ENCODE measurements around the gene ANP32E. TPM values are rescaled to one million over a fixed set of nuclear protein-coding genes. Genes with fewer than 3 reads are reported as not detected.
A peak's percentile ranks its signal among the peaks of the same experiment; 100 is the strongest.

Gene ANP32E
- 10 to 100 TPM; 16.5 to 21.6 (median 18.6) TPM for total RNA-seq

DNA sequence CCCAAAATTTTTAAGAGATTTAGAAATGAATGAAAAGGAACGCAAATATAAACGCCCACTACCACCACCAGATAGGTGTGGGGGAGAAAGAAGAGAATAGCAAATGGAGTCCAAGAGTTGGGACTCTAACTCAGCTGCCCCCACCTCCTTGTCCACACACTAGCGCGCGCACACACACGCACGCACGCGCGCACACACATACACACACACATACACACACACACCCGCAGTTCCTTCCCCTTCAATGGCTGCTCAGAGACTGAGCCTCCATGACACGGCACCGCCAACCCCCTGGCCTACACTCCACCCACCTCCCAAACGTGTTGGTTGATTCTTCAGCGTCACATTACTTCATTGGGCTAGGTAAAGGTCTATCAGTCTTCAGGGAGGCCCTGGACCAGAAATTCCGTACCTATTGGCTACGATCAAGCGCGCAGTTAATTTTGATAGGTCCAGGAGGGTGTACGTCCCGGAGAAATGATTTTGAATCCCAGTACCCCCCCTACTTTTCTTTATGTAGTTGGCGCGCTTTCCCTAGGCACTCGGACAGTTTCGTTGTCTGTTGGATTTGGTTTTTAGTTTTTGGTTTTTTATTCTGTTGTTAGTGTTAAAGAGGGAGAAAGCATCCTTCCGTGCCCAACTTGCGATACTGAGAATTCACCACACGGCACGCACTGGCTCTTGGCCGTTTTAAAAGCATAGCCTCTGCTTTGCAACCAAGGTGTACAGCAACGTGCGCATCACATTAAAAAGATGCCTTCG, at the start of gene ANP32E:
TSS of gene ANP32E (minus strand) at position 261 of the 762 bp plus-strand sequence. CDS start 326 bp downstream, outside the sequence.
- TF ChIP-seq, protein P1, sequence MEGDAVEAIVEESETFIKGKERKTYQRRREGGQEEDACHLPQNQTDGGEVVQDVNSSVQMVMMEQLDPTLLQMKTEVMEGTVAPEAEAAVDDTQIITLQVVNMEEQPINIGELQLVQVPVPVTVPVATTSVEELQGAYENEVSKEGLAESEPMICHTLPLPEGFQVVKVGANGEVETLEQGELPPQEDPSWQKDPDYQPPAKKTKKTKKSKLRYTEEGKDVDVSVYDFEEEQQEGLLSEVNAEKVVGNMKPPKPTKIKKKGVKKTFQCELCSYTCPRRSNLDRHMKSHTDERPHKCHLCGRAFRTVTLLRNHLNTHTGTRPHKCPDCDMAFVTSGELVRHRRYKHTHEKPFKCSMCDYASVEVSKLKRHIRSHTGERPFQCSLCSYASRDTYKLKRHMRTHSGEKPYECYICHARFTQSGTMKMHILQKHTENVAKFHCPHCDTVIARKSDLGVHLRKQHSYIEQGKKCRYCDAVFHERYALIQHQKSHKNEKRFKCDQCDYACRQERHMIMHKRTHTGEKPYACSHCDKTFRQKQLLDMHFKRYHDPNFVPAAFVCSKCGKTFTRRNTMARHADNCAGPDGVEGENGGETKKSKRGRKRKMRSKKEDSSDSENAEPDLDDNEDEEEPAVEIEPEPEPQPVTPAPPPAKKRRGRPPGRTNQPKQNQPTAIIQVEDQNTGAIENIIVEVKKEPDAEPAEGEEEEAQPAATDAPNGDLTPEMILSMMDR (IDR thresholded peaks at IDR 0.05): peak; percentile 11 to 62 (median 52)
- TF ChIP-seq POLR2A (IDR thresholded peaks at IDR 0.05): peak; percentile 92
- peak; percentile 96 to 98 (median 97) for TF ChIP-seq POLR2AphosphoS5 (IDR thresholded peaks at IDR 0.05)
- peak within 1 kb of the TSS; percentile 64 to 97 (median 89) for H3K4me3 ChIP-seq
- DNase-seq (ENCODE audit: low spot score in 2 of 2): peak; percentile 90 to 98
- H3K27me3 ChIP-seq: no peaks in the 10 kb centered on the region
- intact Hi-C loops (cut with DNase I; ENCODE audit: low total_unique reads): no loop called here
- H3K27ac ChIP-seq: peak within 1 kb of the TSS; percentile 98 to 99
- no peaks in the 10 kb centered on the region for H3K9me3 ChIP-seq
- H3K36me3 ChIP-seq: no peaks in the 10 kb centered on the region
- no peaks in the 10 kb centered on the region for H3K4me1 ChIP-seq

DNA sequence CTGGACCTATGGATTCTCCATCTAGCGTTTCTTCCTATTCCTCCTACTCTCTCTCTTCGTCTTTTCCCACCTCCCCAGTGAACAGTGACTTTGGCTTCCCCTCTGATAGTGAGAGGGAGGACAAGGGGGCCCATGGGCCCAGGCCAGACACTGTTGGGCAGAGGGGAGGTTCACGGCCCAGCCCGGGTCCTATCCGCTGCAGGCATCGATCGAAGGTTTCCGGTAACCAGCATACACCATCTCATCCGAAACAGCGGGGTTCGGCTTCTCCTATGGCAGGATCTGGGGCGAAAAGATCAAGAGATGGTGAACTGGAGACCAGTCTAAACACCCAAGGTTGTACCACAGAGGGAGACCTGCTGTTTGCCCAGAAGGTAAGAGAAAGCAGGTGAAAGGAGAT, 47.3 kb upstream of the ANP32E start:
- intact Hi-C loops (cut with DNase I; ENCODE audit: low total_unique reads): no loop called here
- Histone ChIP-seq H3K27me3 (no peaks in the 10 kb centered on the region), H3K4me3 (peak overlapping the region; percentile 43 to 75 (median 59)), H3K27ac (peak overlapping the region; percentile 85 to 91), H3K9me3 (no peaks in the 10 kb centered on the region), H3K4me1 (peaks cover 0 to 6% of the 10 kb centered on the region in 2 donors), H3K36me3 (peaks cover 6% of the 10 kb centered on the region)
- no peak for DNase-seq (ENCODE audit: low spot score in 2 of 2)
- TF ChIP-seq POLR2A (IDR thresholded peaks at IDR 0.05) (no peak), POLR2AphosphoS5 (IDR thresholded peaks at IDR 0.05) (no peak)
- TF ChIP-seq, protein P1 (IDR thresholded peaks at IDR 0.05): no peak

DNA sequence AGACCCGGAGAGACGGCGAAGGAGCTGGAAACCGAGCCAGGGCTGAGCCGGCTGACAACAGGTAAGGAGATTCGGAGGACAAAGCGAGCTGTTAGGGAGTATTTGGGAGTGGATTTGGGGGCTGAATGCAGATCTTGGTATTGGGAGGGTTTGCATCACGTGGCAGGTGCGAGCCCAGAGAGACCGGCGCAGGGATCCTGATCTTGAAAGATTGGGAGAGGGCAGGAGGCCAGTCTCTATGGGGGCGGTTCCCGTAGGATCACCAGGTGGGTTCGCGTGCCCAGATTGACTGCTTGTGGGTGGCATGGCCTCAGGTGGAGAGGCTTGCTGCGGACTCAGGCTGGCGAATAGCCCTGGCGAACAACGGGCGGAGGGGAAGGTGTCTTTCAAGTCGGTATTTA, 46.6 kb upstream of the ANP32E start:
- no peaks in the 10 kb centered on the region for H3K27me3 ChIP-seq
- peak; percentile 56 to 60 for DNase-seq (ENCODE audit: low spot score in 2 of 2)
- no peaks in the 10 kb centered on the region for H3K9me3 ChIP-seq
- H3K4me3 ChIP-seq: peak overlapping the region; percentile 43 to 75 (median 59)
- peaks cover 6% of the 10 kb centered on the region for H3K36me3 ChIP-seq
- peak overlapping the region; percentile 85 to 91 for H3K27ac ChIP-seq
- TF ChIP-seq POLR2AphosphoS5 (IDR thresholded peaks at IDR 0.05): peak in 2 of 3 donors; percentile 2 to 24
- TF ChIP-seq POLR2A (IDR thresholded peaks at IDR 0.05): no peak
- intact Hi-C loops (cut with DNase I; ENCODE audit: low total_unique reads): no loop called here
- H3K4me1 ChIP-seq: peaks cover 0 to 6% of the 10 kb centered on the region in 2 donors

DNA sequence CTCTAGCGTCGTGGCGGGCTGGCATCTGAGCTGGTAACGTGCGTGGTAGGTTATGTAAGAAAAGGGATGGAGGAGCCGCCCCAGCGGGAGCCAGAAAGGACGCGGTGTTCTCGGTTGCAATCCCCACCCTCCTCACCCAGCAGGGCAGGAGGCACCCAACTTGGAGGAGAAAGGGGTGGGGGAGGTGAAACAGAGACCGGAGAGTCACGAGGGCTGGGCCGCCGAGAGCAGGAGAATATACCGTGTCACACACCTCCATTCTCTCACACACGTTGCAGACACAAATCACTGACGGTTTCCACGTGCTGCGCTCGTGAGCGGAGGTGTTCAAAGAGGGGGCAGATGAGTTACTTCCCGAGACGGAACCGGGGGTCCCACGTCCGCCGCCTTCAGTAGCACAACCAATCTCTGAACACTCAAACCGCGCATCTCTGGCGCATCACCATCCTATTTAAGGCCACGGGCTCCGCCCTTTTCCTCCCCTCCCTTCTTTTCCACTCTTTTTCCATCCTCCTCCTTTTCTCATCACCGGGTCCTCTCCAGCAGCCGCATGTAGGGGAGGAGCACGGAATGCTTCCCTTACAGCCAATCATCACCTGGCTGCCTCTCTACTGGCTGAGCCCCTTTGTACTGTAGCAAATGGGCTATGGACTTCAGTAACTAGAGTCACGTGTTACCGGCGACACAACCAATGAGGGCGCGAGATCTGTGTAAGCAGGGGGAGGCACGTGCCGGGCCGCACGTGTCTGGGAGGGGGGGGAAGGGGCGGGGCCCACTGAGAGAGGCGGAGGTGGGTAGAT, 46.0 kb upstream of the ANP32E start, which contains the start of gene CIART:
TSS of gene CIART (plus strand) at position 797 of the 800 bp plus-strand sequence. CDS start 714 bp downstream, outside the sequence.
- Histone ChIP-seq H3K36me3 (peaks cover 6% of the 10 kb centered on the region), H3K27ac (peak within 1 kb of the TSS; percentile 89 to 91), H3K27me3 (no peaks in the 10 kb centered on the region), H3K9me3 (no peaks in the 10 kb centered on the region), H3K4me1 (peaks cover 0 to 6% of the 10 kb centered on the region in 2 donors), H3K4me3 (peak within 1 kb of the TSS; percentile 43 to 75 (median 59))
- peak; percentile 92 to 98 for DNase-seq (ENCODE audit: low spot score in 2 of 2)
- peak; percentile 40 to 81 (median 67) for TF ChIP-seq POLR2AphosphoS5 (IDR thresholded peaks at IDR 0.05)
- TF ChIP-seq, protein P1 (IDR thresholded peaks at IDR 0.05): no peak
- intact Hi-C loops (cut with DNase I; ENCODE audit: low total_unique reads): no loop called here

DNA sequence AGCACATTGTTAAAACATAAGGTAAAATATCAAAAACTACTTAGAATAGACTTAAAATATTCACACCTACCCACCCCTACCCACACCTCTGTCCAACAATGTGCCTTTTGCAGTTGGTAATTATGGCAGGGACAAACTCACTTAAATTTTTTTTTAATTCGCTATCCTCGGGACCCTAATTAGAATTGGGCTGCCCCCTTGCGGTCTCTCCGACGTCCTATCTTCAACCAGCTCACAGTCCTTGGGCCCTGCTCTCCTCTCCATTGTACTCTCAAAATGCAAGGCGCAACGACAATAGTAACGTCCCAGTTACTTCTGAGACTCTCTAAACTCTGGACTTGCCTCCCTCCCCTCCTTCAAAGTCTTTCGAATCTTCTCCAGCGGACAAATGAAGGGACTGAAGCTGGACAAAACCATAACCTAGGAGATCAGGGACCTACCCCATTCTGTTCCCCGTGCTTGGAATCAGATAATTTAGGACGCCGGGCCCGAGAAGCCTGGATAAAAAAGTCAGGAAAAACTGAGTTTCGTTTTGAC, 45.4 kb upstream of the ANP32E start:
- Histone ChIP-seq H3K27ac (peak overlapping the region; percentile 89 to 91), H3K36me3 (peaks cover 2% of the 10 kb centered on the region), H3K27me3 (no peaks in the 10 kb centered on the region), H3K4me3 (peak overlapping the region; percentile 43 to 75 (median 59)), H3K4me1 (peaks cover 0 to 6% of the 10 kb centered on the region in 2 donors), H3K9me3 (no peaks in the 10 kb centered on the region)
- TF ChIP-seq, protein P1 (IDR thresholded peaks at IDR 0.05): peak; percentile 62 to 70 (median 68)
- peak in 1 of 3 donors; percentile 43 for TF ChIP-seq POLR2AphosphoS5 (IDR thresholded peaks at IDR 0.05)
- no peak for TF ChIP-seq POLR2A (IDR thresholded peaks at IDR 0.05)
- DNase-seq (ENCODE audit: low spot score in 2 of 2): peak in 1 of 2 donors; percentile 50
- intact Hi-C loops (cut with DNase I; ENCODE audit: low total_unique reads): no loop called here
